GM19395 (cell line): Measurements from ENCODE around the gene AFM.

Source experiments
- ATAC-seq: cut with Tn5 transposase; IDR thresholded peaks from one replicate; pipeline ENCODE4 v1.9.1; 2021; ENCODE audit warnings: mild to moderate bottlenecking, moderate library complexity; ENCODE audit not compliant: unreplicated experiment

Gene AFM

GRCh38 chr4:73448448-73449203 lies 32.9 kb upstream of the AFM start:
- ATAC-seq, result no peak

DNA sequence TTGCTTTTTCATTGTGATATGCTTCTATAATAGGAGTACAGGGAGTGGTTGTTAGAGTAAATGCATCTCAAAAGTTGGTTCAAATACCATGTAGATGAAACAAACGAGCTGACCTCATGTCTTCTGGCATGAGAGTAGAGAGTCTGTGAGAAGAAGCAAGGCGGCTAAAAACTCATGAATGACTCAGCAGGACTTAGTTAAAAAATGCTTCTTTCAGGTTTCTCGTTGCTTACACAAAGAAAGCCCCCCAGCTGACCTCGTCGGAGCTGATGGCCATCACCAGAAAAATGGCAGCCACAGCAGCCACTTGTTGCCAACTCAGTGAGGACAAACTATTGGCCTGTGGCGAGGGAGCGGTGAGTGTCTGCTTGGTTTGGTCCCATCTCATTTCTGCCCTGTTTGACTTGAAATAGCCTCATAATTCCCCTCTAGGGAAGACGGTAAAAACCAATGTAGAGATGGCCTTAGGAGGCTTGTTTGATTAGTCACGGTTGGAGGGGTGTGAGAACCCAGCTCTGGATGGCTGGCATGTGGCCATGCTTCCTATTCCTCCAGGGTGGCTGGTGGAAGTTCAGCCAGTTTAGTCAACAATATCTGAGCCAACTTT lies 31.0 kb upstream of the AFM start:
- ATAC-seq, result no peak

DNA sequence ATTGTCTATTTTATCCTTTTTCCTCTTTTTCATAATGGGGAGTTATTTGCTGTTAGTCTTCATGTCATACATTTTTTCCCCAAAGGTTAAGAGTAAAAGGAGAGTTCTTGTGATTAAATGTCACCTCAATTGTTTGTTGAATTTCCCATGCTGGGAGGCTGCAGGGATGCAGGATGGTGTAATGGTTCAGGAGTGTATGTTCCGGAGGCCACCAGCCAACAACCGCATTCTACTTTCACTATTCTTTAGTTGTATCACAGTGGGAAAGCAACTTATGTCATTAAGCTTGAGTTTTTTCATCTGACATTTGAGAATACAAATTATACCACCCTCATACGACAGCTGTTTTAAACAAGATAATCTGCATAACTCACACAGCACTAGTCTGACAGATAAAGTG lies 30.1 kb upstream of the AFM start:
- no peak for ATAC-seq

- no peak for ATAC-seq
Measured at GRCh38 chr4:73451981-73452747, 29.4 kb upstream of the AFM start.

DNA sequence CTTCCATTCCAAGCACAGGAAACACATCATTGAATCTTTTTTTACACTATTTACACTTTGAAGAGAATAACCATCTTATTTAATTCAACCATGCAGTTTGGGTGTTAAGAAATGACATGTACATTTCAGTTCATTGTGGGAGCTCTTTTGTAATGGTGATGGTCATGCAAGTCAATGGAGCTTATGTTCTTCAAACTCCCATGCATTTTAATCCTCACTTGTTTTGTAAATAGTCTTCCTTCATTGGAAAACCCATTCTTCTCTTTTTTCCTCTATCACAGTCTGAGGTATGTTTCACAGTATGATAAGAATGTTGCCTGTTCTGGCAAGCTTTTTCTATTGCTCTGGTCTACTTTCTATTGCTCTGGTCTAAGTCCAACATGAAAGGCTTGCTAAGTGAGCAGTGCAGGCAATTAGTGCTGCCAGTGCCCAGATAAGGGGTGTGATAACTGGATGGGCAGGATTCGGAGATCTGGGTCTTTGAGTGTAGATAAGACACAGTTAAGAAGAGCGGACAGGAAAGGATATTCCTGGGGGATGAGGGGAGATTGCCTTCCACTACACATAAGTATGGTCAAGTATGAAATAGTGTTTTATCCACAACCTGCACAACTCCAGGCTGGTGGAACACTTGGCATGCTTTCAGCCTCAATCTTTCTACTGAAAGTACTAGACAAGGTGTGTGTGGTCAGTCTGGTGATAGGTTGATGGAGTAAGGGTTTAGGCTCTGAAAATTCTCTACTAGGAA lies 28.4 kb upstream of the AFM start:
- ATAC-seq, result no peak

- no peak for ATAC-seq
Measured at GRCh38 chr4:73453701-73454005, 27.9 kb upstream of the AFM start.

- no peak for ATAC-seq
Measured at GRCh38 chr4:73454920-73455319, 26.6 kb upstream of the AFM start.

GRCh38 chr4:73456177-73457022 lies 25.1 kb upstream of the AFM start:
- ATAC-seq, result no peak

GRCh38 chr4:73458184-73459047 lies 23.1 kb upstream of the AFM start:
- no peak for ATAC-seq

GRCh38 chr4:73459048-73459421 lies 22.5 kb upstream of the AFM start:
- ATAC-seq, result no peak

DNA sequence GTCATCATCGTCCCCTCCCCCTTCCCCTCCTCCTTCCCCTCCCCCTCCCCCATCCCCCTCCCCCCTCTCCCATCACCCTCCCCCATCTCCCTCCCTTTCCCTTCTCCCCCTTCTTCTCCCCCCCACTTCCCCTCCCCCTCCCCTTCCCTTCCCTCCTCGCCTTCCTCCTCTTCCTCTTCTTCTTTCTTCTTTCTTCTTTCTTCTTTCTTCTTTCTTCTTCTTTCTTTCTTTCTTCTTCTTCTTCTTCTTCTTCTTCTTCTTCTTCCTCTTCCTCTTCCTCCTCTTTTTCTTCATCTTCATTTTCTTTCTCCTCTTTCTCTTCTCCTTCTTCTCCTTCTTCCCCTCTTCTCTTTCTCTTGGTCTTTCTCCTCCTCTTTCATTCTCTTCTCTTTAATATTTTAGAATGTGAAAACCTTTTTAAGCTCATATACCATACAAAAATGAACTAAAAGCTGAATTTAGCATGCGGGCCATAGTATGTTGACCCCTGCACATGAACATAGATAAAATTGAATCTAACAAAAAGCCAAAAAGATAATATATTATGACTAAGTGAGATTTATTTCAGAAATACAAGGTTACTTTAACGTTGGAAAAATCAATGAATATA lies 20.5 kb upstream of the AFM start:
- ATAC-seq, result no peak

DNA sequence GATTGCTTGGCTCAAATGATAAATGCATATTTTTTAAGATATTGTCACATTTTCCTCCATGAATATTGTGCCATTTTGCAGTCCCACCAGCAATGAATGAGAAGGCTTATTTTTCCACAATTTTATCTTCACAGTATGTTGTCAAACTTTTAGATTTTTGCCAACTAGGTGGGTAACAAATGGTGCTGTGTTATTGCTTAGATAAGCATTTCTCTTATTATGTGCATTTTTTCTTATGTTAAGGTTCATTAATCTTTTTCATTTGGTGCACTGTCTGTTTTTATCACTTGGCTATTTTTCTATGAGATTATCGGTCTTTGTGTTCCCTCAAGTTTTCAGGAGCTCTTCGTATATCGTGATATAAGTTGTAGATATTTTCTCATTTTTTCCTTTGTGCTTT lies 13.4 kb upstream of the AFM start:
- ATAC-seq, result no peak

DNA sequence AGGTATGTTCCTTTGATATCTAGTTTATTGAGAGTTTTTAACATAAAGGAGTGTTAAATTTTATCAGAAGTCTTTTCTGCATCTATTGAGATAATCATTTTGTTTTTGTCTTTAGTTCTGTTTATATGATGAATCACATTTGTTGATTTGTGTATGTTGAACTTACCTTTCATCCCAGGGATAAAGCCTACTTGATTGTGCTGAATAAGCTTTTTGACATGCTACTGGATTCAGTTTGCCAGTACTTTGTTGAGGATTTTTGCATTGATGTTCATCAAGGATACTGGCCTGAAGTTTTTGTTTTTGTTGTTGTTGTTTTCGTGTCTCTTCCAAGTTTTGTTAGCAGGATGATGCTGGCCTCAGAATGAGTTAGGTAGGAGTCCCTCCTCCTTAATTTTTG lies 10.8 kb upstream of the AFM start:
- no peak for ATAC-seq

- ATAC-seq, result no peak
Measured at GRCh38 chr4:73477176-73477575, 4.4 kb upstream of the AFM start.

DNA sequence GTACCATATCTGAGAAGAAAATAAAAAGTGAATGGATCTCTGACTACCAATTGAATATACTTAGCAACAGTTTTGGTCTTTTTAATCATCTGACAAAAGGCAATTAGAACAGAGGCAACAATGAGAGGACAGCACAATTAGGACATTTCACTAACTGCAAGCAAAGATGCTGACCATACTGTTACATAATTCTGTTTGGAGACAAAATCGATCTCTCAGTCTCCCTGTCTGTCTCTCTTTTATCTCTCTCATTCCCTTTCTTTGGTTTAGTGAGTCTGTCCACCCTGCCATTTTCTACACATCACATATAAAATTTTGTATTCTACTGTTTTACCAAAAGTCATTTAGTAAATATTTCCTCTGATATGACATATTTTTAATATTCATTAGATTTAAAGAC lies 2.2 kb upstream of the AFM start:
- no peak for ATAC-seq

GRCh38 chr4:73485085-73485484 lies 3.5 kb downstream of the AFM start:
- no peak for ATAC-seq

- no peak for ATAC-seq
Measured at GRCh38 chr4:73485596-73485995, 4.1 kb downstream of the AFM start.

DNA sequence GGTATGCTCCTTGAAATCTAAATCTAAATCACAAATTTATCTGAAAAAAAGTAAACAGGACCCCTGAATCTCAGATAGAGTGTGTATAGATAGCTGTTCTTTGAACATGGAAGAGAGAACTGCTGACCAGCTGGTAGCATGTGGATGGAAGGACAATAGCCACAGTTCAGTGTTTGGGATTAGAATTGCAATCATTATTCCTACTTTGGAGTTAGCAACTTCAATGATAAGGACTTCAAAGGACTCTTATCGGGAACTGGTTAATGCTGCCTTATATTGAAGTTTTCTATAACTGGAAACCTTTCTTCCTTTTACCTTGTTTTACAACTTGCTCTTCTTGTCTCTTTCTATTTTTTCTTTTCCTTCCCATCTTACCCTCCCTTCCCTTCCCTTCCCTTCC lies 5.0 kb downstream of the AFM start:
- ATAC-seq, result no peak

GRCh38 chr4:73487233-73487632 lies 5.7 kb downstream of the AFM start:
- ATAC-seq, result no peak
